ES-I3 (cell line): ENCODE data around the gene ZBTB24.
"Not testable (repeated sequence)": the region's sequence is repeated elsewhere in the genome, so short reads cannot be mapped to it uniquely, and the experiment has no call there.

Experiments
- H3K36me3 ChIP-seq: 2 replicates; pipeline ENCODE4 v1.6.1; 2013; ENCODE audit warnings: mild to moderate bottlenecking, low read length, control low read depth, moderate library complexity; ENCODE audit not compliant: insufficient read depth
- H3K4me1 ChIP-seq: 2 replicates; pipeline ENCODE4 v1.6.1; 2013; ENCODE audit warnings: mild to moderate bottlenecking, control low read depth, low read length; ENCODE audit not compliant: insufficient read depth
- H3K9ac ChIP-seq: 2 replicates; pipeline ENCODE4 v1.6.1; 2013; ENCODE audit warnings: low read depth, mild to moderate bottlenecking, low read length, moderate library complexity
- H3K9me3 ChIP-seq: 2 replicates; pipeline ENCODE4 v1.6.1; 2013; ENCODE audit warnings: mild to moderate bottlenecking, low read length, moderate library complexity; ENCODE audit not compliant: control insufficient read depth, insufficient read depth

The ZBTB24 gene

DNA sequence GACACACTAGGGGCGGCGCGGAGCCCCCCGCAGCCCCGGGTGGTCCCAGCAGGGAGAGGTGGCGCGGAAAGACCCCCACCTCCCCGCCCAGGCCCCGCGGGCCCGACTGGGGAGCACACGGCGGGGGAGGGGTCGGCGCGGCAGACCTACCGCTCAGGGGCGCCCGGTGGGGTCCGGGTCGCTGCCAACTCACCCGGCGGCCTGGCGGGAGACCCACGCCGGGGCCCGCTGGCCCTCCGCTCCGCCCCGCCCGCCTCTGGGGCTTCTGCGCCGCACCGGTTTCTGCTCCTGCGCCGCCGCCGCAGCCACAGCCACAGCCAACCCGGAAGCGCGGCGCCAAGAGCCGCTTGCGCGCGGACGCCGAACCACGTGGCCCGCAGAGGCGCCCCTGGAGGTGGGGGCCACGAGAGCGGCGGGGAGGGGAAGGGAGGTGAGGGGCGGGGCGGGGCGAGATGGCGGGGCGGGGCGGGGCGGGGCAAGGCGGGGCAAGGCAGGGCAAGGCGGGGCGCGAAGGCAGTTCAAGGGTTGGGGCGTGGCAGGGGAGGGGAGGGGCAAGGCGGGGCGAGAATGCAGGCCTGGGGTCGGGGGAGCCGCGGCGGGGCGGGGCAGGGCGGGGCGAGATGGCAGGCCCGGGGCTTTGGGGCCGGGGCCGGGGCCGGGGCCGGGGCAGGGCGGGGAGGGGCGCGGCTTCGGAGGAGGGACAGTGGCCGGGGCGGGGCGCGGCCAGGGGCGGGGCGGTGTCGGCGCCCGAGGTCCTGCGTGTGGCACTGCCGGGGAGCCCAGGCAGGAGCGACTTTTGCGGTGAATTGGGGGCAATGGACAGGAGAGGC, at the start of gene ZBTB24:
Gene ZBTB24 (minus strand): TSS at position 315 of the 830 bp plus-strand sequence. CDS start 1,193 bp downstream, outside the sequence.
- Histone ChIP-seq H3K9me3 (no peaks in the 10 kb centered on the region), H3K36me3 (peaks cover 17% of the 10 kb centered on the region), H3K4me1 (peaks cover 24% of the 10 kb centered on the region), H3K9ac (peak within 1 kb of the TSS; percentile 99)

DNA sequence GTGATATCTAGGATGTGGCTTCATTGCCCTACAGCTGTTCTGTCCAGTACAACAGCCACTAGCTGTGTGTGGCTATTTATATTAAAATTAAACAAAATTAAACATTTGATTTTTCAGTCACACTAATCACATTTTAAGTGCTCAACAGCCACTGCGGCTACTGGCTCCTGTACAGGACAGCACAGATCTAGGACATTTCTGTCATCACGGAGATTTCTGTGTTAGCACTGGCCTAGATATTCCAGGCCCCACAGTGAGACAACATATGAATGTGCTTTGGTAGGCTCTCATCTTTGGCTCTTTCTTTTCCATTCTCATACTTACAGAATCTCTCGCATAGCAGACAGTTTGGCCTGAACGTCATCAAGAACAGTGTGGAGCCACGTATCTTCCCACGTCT, 48.4 kb upstream of the ZBTB24 start:
- Histone ChIP-seq H3K4me1 (no peaks in the 10 kb centered on the region), H3K9ac (no peak overlapping the region), H3K9me3 (no peaks in the 10 kb centered on the region), H3K36me3 (no peaks in the 10 kb centered on the region)

DNA sequence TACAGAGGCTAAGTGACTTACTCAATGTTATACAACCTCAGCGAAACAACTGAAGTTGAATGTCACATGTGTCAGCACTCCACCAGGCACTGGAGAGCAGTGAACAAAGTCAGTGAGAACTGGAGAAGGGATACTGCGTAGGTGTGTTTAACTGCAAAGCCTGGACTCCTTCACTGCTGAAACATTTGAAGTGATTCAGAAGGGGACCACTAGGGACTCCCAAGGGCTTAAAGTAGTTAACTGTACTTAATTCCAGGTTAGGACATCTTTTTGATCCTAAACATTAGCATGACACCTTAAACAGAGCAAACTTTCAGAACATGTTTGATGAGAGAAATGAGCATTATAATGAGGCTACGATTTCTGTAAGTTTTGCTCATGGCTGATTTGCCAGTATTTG, 45.0 kb upstream of the ZBTB24 start:
- H3K9ac ChIP-seq = no peak overlapping the region
- H3K4me1 ChIP-seq = no peaks in the 10 kb centered on the region
- no peaks in the 10 kb centered on the region for H3K36me3 ChIP-seq
- 0 out of 2 replicates have a peak, but pooled peaks cover 5% of the 10 kb centered on the region for H3K9me3 ChIP-seq

DNA sequence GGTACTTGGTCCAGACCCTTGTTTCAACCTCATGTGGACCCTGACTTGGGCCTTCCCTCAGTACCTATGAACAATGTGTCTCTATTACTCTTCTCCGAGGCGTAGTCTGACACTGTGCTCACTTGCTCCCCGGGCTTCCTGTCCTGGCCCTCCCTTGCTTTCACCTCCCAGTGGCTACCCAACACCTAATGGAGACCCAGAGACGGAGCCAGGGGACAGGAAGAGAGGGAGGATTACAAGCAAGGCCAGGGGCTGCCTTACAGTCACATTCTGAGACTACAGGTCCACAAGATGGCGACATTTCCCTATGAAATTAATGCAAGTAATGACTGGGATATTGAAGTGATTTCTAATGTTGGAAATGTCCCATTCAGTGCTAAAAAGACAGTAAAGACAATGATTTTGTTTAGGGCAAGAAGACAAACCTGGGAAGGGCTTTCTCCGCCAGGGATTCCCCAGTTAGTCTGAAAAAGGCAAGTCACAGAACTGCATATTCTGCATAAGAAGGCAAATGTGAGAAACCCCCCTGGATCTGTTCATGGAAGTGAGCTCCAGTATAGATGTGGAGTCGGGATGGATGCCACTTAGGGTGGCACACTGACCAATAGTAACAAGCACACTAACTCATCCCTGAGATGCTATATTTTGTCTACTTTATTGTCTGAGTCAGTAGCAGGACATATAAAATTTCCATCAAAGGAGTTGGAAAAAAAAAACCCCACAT, 44.0 kb upstream of the ZBTB24 start:
- Histone ChIP-seq H3K9ac (no peak overlapping the region), H3K9me3 (0 out of 2 replicates have a peak, but pooled peaks cover 5% of the 10 kb centered on the region), H3K36me3 (no peaks in the 10 kb centered on the region), H3K4me1 (no peaks in the 10 kb centered on the region)

DNA sequence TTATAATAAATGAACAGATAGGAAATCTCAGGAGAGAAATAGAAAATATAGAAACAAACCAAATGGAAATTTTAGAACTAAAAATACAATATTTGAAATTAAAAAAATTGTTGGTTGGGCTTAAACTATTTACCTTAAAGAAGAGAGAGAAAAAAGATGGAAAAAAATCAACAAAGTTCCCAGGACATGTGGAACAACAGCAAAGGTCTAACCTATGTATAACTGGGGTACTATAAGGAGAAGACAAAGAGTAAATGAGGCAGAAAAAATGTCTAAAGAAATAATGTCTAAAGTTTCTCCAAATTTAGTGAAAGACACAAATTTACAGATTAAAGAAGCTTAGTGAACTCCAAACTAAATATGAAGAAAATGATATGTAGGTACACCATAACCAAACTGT, 41.1 kb upstream of the ZBTB24 start:
- no peaks in the 10 kb centered on the region for H3K4me1 ChIP-seq
- no peaks in the 10 kb centered on the region for H3K36me3 ChIP-seq
- H3K9me3 ChIP-seq = 0 out of 2 replicates have a peak, but pooled peaks cover 5% of the 10 kb centered on the region
- H3K9ac ChIP-seq = no peak overlapping the region

DNA sequence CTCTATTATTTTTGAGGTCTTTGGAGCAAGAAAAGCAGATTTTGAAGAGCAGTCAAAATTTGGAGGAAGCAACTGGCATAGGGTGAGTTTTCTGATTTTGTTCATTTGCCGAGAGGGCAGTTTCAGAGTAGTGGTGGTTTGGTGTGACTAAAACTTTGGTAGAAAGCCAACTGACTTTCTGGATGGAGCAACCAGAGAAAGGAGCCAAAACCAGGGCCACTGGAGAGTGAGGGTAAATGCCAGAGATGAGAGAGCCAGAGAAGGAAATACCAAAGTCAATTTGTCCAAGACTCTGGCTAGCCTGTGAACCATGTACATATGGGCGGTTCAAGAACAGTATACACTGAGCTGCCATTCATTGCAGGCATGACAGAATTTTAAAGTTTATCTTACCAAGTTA, 40.5 kb upstream of the ZBTB24 start:
- 0 out of 2 replicates have a peak, but pooled peaks cover 5% of the 10 kb centered on the region for H3K9me3 ChIP-seq
- H3K9ac ChIP-seq = no peak overlapping the region
- no peaks in the 10 kb centered on the region for H3K4me1 ChIP-seq
- no peaks in the 10 kb centered on the region for H3K36me3 ChIP-seq

DNA sequence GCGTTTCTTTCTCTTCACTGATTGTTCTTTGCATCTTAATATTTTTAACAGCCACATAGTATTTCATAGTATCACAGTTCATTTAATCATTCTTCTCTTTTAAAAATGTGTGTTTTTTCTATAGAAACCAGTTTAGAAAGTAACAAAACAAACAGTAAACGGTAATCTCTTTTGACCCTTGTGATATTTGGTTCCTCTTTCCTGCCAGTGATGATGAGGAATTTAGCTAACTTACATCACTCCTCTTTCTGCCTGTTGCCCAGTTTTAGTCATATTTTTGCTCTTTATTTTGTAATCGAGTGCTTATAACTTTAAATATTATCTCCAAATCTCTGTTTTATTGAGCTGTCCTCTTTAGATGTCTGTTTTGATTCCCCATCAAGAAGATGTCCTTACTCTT, 38.1 kb upstream of the ZBTB24 start:
- Histone ChIP-seq H3K9me3 (0 out of 2 replicates have a peak, but pooled peaks cover 5% of the 10 kb centered on the region), H3K4me1 (no peaks in the 10 kb centered on the region), H3K9ac (no peak overlapping the region), H3K36me3 (no peaks in the 10 kb centered on the region)

DNA sequence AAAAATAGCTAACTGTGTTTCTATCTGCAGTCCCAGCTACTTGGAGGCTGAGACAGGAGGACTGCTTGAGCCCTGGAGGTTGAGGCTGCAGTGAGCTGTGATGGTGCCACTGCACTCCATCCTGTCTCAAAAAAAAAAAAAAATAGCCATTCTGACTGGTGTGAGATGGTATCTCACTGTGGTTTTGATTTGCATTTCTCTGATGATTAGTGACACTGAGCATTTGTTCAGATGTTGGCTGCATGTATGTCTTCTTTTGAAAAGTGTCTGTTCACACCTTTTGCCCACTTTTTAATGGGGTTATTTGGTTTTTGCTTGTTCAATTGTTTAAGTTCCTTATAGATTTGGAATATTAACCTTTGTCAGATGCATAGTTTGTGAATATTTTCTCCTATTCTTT, 36.6 kb upstream of the ZBTB24 start:
- H3K9ac ChIP-seq, H3K4me1 ChIP-seq, H3K36me3 ChIP-seq, H3K9me3 ChIP-seq: not testable (repeated sequence)

DNA sequence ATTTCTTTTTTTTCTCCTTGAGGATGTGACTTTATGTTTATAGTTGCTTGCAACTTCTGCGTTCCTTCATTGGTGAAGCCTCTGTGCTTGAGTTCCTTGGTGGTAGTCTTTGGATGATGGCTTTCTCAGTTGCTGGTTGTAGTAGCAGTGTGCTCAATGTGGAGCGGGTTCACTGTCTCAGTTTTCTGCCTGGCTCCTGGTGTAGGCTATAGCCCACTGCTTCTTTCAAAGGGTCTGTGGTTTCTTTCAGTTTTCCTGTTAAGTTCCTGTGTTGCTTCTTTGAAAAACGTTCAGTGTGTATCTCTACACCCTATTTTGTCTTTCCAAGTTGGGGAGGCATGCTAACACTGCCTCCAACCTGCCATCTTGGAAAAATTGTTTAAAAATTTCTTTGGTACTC, 33.9 kb upstream of the ZBTB24 start:
- Histone ChIP-seq H3K36me3 (no peaks in the 10 kb centered on the region), H3K4me1 (peaks cover 15% of the 10 kb centered on the region), H3K9ac (no peak overlapping the region), H3K9me3 (no peaks in the 10 kb centered on the region; the same call in 1 of the 2 replicates)

DNA sequence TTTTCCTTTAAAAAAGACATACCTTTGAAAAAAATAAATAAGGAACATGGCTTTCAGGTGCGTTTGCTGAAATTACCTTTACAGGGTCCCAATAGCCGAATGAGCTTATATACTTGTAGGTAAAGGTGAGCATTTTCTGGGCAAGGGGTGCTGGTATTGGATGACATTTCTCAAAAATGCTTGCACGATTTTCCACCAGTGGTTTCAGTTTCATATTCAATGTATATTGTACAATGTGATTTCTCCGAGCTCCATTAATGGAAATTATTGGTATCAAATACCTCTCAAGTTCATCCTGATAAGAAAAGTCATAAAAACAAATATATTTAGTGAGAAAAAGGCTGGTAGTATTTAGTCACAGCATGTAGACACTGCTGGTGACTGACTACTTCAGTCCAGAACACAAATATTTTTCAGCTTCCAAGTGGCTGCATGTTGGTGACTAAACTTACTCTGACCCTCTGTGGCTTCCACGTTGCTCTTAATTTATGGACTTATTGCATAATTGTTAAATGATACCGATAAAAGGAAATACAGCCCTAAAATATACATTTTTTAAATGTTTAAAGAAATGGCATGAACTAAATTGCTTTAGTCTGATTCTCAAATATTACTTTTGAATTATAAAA, 32.9 kb upstream of the ZBTB24 start:
- Histone ChIP-seq H3K9me3 (peaks cover 7% of the 10 kb centered on the region), H3K4me1 (peaks cover 15% of the 10 kb centered on the region), H3K9ac (no peak overlapping the region), H3K36me3 (no peaks in the 10 kb centered on the region)

DNA sequence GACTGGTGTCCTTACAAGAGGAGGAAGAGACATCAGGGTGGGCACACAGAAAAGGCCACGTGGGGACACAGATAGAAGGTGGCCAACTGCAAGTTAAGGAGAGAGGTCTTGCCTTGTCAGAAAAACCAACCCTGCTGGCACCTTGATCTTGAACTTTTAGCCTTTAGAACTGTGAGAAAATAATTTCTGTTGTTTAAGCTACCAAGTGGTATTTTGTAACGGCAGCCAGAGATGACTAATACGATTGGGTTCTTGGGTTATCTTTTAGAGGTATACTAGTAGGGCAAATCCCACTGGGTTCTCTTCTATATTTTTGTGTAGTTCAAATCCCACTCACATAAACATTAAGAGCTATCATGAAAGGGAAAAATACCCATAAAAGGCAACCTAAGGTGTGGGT, 31.9 kb upstream of the ZBTB24 start:
- H3K9me3 ChIP-seq = peaks cover 13% of the 10 kb centered on the region
- peaks cover 15% of the 10 kb centered on the region for H3K4me1 ChIP-seq
- H3K9ac ChIP-seq = no peak overlapping the region
- H3K36me3 ChIP-seq = no peaks in the 10 kb centered on the region

DNA sequence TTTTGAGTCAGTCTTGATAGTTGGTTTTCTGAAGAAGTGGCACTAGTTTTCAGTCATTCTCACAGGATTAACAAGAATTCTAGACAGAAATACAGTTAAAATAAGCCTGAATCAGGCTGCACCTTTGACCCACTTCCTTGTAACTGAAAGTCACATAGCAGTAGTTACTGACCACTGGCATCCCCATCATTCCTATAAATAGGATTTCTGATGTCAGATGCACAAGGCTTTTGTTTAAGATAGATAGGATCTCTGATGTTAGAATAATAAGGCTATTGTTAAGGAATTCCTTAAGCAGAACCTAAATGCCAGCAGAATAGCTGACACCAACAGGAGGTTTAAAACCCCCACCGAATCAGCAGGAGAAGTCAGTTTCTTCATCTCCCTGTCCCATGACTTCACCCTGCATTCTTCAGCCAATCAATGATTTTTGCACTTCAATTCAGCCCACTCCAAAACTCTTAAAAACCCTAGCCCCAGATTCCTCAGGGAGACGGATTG, 30.6 kb upstream of the ZBTB24 start:
- H3K4me1 ChIP-seq = peaks cover 15% of the 10 kb centered on the region
- H3K9ac ChIP-seq = no peak overlapping the region

DNA sequence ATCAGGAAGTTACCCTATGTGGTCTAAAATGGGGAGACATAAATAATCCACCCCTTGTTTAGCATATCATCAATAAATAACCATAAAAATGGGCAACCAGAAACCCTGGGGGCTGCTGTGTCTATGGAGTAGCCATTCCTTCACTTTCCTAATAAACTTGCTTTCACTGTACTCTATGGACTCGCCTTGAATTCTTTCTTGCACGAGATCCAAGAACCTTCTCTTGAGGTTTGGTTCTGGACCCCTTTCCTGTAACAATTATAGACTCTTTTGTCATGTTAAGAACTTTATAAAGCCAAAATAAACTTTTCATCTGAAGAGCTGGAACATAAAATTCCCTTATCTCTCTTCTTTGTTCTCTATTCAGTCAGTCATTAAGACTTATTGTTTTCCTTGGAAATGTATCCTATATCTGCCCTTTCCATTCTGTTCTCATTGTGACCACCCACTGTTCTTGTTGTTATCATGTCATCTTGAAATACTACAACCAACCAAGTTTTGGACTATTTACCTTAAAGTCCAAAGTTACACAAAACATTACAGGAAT, 29.3 kb upstream of the ZBTB24 start:
- H3K9ac ChIP-seq = no peak overlapping the region
- H3K4me1 ChIP-seq = peaks cover 15% of the 10 kb centered on the region
- H3K36me3 ChIP-seq = no peaks in the 10 kb centered on the region
- H3K9me3 ChIP-seq = peaks cover 20% of the 10 kb centered on the region

More for the DNA sequence above, 30.6 kb upstream of the ZBTB24 start:
- Histone ChIP-seq H3K9me3 (peaks cover 19% of the 10 kb centered on the region), H3K36me3 (no peaks in the 10 kb centered on the region)

DNA sequence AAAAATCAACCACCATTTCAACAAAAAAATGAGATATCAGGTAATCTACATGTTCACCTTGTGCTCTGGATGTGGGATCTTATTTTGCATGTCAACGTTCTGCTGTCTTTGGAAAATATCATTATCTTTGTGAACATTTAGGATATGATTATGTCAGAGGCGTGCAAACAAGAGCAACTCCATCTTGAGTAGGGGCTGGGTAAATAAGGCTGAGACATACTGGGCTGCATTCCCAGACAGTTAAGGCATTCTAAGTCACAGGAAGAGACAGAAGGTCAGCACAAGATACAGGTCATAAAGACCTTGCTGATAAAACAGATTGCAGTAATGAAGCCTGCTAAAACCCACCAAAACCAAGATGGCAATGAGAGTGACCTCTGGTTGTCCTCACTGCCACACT, 28.8 kb upstream of the ZBTB24 start:
- H3K9me3 ChIP-seq = peaks cover 20% of the 10 kb centered on the region
- peaks cover 15% of the 10 kb centered on the region for H3K4me1 ChIP-seq
- H3K9ac ChIP-seq = no peak overlapping the region
- H3K36me3 ChIP-seq = no peaks in the 10 kb centered on the region
